Thyroid gland (tissue), 4 donors: Measurements from ENCODE around the gene CHI3L1.

ENCODE experiments used
- CTCF ChIP-seq, 6 experiments: fragments of 200-600 bp in 3 of 6; fragments of 450-650 bp in 3 of 6; sonication (generic) in 3 of 6; IDR thresholded peaks; one replicate each; pipeline ENCODE4 v1.5.1; 2016 to 2019; ENCODE audit warnings: antibody characterized with exemption in 6 of 6, mild to moderate bottlenecking in 2 of 6, inconsistent platforms in 1 of 6, moderate library complexity in 1 of 6
- POLR2A ChIP-seq, 2 donors: fragments of 450-650 bp; IDR thresholded peaks; one replicate each; pipeline ENCODE4 v1.6.1; 2017; ENCODE audit warnings: antibody characterized with exemption in 2 of 2, mild to moderate bottlenecking in 2 of 2, moderate library complexity in 1 of 2

GRCh38 chr1:203177470-203178039, 8.9 kb downstream of the CHI3L1 start:
- no peak for TF ChIP-seq POLR2A (IDR thresholded peaks at IDR 0.05)
- no peak for TF ChIP-seq CTCF (IDR thresholded peaks at IDR 0.05)
